ENCODE results near the gene IQSEC3.

The IQSEC3 gene

DNA sequence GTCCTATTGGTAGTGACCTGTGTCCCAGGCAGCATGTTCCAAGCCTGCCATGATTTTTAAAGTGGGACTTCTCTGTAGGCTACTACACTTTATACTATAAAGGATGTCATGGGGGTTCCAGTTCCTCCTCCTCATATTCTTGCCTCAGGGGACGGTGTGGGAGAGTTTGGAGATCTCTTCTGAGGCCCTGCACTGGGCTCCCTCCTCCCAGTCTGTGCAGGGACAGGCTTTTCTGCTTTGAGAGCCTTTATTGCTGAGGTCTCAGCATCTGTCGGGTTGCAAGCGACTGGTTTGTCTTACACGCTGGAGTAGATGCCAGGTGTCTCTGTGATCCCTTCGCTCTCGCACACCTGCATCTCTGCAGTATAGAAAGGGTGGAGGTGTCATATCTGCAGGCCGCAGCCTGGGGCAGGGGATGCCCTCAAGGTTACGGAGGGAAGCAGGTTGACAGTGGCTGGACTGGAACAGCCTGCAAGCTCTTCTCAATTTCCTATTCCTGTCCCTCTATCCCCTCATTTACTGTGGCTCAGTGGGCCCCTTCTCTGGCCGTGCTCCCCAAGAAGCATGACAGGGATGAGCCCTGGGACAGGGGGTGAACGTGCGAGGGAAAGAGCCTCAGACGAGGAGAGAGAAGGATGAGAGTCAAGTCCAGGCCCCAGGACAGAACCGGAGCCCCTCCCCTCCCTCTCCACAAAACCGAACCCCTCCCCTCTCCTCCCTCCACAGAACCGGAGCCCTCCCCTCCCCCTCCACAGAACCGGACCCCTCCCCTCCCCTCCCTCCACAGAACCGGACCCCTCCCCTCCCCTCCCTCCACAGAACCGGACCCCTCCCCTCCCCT lies 96.1 kb downstream of the IQSEC3 start:
- DNase-seq (ENCODE audit: low read depth in 3 of 3, low spot score in 1 of 3): no peak

DNA sequence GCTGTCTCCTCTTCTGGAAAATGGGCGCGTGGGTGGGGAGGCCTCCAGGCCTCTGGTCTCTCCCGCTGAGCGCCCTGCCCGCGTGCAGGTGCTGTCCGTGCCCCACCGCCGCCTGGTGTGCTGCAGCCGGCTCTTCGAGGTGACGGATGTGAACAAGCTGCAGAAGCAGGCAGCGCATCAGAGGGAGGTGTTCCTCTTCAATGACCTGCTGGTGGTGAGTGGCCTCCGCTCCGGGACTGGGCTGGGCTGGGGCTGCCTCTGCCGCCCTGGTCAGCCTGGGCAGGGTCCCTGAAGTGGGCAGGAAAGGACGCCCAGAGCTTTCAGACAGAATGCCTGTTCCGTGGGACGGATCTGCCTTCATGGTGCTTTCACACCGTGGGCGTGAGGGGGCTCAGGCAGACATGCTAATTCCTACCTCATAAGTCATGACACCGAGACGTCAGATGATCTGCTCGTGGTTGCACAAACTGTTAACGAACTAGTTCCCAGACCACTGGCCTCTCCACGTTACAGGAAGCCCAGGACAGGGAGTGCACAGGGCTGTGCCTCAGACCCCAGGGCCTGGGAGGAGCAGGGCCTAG lies 96.9 kb downstream of the IQSEC3 start:
- no peak for DNase-seq (ENCODE audit: low read depth in 3 of 3, low spot score in 1 of 3)

DNA sequence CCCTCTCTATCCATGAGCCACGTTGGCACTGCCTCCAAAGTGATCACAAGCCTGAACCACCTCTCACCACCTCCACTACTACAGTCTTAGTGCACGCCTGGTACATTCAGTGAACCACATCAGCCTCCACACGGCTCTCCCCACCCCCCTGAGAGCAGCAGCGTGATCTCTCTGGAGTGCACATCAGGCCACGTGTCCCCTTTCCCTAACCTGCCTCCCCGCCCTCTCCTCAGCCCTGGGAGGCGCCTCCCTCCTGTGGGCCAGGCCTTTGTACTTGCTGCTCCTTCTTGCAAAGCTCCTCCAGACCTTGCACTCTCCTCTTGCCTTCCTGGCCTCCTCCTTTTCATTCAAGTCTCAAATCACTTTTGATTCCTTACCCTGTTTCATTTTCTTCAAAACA lies 97.6 kb downstream of the IQSEC3 start:
- DNase-seq (ENCODE audit: low read depth in 3 of 3, low spot score in 1 of 3): no peak

DNA sequence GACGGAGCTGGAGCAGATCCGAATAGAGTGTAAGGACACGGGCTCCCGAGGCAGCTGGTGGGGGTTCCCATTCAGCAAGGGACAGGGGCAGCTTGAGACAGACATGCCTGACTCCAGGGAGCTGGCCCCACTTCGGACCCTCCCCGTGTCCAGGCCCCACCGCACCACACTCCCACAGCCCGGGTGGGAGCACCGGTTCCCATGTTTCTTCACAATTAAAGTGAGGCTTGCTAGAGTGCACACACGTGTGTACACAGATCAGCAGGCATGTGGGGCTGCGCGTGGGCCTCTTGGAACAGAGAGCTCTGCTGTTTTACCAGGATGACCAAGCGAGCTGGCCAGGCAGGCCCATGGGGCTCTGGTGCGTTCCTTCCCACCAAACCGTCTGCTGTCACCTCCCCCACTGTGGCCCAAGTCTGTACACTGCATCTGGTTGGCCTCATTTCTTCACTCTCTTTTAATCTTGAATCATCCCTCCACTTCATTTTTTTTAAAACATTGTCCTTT lies 99.3 kb downstream of the IQSEC3 start:
- no peak for DNase-seq (ENCODE audit: low read depth in 3 of 3, low spot score in 1 of 3)

DNA sequence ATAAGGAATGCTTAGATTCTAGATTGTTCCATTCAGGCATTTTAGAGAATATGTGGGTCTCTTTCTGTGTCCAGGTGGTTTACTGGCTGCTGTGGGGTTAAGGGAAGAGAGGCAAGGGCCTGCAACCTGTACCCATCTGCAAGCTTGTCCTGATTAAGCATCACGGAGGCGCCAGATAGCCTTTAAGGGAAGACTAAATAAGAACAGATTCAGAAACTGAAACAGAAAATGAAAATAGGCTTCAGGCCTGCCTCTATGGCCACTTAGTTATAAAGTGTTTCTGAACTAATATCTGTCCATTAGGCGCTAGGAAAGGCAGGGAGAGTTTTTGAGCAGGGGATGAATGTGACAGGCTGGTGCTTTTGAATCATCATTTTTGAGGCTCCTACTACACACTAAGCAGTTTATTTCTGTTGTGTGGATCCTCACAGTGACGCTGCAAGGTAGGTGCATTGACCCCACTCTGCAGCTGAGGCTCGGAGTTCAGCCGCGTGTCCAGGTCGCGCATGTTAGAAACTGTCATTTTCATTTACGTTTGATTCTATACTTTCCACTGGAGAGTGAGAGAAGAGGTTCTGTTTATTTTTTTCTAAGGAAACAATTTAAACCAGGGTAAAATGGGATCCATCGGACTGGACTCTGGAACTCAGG lies 100.0 kb downstream of the IQSEC3 start:
- no peak for DNase-seq (ENCODE audit: low read depth in 3 of 3, low spot score in 1 of 3)

DNA sequence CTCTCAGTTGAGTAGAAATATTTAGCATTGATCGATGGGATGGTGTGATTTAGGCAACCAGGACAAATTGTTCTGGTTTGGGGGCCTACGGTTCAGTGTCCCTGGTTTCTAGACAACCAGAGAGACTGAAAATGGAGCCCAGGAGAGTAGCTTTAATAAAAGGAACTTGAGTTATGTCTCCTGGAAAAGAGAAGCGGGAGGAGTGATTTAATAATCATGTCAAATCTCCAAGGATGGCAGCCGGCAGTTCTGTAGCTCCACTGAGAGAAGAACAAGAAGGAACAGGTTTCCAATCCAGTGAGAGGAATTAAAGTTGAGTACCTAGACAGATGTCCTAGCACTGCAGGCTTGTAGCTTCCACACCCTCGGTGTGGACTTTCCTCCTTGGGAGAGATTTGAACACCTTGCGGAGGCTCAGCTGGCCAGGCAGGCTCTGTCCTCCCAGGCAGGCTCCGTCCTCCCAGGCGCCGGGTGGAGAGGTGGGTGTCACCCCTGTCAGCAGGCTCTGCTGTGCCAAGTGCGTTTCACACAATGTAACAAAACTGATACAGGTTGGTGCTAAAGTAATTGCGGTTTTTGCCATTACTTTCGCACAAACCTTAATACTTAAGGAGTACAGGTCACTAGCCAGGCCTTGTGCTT lies 101.5 kb downstream of the IQSEC3 start:
- DNase-seq (ENCODE audit: low read depth in 3 of 3, low spot score in 1 of 3): no peak

DNA sequence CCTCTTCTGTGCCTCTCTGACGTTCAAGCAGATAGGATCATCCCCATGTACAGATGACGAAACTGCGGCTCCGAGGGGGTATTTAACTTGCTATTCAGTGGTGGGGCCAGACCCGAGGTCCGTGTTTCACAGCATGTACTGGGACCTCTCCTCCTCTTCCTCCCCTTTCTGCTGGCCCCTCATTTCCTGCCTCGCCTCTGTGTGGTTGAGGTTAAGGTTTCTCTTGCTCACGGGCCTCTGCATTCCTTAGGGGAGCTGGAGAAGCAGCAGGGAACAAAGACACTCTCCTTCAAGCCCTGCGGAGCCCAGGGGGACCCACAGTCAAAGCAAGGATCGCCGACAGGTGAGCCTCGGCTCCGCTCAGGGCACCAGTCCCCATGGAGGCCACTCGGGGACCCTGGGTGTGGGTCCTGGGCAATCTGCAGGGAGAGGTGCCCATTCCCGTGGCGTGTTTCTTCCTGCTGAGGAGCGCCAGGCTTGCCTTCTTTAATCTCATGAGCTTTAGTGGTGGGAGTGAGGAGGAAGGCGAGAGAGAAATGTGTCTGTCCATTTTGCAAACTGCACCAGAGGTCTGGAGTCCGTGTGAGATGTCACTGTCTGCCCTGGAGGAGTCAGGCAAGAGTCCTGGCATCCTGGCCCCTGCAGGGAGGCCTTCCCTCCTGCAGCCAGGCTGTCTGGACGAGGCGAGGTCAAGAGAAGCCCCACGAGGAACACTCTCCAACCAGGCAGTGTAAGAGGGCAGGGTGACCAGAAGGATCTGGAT lies 102.4 kb downstream of the IQSEC3 start:
- no peak for DNase-seq (ENCODE audit: low read depth in 3 of 3, low spot score in 1 of 3)

DNA sequence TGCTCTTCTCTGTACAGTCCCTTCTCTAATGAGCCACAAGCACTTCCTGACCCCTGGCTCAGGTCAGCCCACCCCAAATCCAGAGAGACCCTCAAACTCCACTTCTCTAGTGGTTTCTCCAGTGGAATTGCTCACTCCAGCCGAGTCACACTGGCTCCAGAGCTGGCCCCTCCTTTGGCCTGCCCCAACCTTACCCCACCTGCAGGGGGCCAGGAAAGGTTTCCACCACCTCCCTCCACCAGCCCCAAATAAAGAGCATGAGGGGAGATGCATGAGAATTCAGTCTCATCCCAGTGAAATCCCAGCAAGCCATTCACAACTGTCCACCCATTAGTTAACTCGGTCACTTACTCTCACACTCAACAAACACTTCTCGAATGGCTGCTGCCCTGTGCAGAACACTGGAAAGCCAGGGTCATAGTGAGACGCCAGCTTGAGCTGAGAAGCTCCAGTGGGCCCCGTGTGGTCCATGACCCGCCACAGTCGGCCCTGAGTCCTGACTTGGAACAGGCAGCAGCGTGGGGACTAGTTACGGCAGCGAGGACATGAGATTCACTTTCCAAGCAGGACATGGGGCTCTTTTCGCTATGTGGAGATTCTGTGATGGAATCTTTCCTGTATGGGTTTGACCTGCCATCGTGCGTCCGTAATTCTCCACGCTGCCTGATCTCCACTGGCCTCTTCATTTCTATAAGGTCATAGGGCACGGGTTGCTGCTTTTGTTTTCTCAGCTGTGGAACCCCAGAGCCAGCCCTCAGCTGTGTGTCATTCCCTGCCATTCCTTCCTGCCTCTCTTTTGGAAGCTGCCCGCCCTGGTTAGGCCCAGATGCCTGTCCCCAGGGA lies 103.2 kb downstream of the IQSEC3 start:
- no peak for DNase-seq (ENCODE audit: low read depth in 3 of 3, low spot score in 1 of 3)

DNA sequence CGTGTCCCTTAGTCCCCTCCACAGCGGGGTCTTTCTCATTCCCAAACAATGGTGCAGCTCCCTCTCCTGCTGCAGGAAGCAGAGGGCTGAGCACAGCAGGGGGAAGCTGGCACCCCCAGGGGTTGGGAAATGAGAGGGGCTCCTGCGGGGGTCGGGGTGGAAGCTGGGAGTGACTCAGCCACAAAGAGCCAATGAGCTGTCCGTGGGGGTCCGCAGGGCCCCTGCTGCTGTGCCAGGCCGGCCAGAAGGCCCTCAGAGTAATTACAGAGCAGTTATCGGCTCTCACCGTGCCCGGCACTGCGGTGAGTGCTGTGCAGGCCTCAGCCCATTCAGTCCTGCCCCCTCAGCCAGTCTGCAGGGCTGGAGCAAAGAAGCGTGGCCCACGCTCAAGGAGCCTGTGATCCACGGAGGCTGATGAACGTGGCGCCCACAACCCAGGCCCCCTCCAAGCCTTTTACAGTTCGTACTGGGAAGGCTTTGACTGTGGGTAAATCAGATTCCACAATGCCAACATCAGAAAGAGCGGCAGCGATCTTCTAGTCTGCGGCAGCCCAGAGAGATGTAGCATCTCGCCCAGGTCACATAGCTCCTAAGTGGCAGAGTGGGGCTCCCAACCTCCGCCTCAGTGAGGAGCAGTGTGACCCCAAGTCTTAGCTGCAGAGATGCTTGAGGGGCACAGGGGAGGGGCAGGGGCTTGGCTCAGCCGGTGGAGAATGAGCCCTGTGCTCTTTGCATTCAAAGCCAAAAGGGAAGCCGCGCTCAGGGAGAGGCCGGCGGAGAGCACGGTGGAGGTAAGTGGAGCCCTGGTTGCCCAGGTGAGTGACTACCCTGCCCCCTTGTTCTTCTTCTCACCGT lies 104.0 kb downstream of the IQSEC3 start:
- DNase-seq (ENCODE audit: low read depth in 3 of 3, low spot score in 1 of 3): no peak

DNA sequence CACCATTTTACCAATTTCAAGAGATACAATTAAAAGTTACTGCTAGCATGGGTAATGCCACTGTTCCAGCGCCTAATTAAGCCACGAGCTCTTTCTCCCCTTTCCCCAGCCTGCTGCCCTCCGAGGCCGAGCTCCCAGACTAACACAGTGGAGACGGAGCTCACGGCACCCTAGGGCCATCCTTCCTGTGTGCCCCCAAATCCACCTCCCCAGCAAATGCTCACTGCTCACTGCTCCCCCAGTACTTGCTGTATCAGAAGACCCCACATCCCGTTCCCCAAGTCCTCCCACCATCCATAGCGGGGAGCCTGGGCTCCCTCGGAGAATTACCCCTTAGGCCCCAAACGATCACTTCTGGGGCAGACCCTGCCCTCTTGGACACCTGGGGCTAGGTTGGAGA lies 104.7 kb downstream of the IQSEC3 start:
- no peak for DNase-seq (ENCODE audit: low read depth in 3 of 3, low spot score in 1 of 3)

DNA sequence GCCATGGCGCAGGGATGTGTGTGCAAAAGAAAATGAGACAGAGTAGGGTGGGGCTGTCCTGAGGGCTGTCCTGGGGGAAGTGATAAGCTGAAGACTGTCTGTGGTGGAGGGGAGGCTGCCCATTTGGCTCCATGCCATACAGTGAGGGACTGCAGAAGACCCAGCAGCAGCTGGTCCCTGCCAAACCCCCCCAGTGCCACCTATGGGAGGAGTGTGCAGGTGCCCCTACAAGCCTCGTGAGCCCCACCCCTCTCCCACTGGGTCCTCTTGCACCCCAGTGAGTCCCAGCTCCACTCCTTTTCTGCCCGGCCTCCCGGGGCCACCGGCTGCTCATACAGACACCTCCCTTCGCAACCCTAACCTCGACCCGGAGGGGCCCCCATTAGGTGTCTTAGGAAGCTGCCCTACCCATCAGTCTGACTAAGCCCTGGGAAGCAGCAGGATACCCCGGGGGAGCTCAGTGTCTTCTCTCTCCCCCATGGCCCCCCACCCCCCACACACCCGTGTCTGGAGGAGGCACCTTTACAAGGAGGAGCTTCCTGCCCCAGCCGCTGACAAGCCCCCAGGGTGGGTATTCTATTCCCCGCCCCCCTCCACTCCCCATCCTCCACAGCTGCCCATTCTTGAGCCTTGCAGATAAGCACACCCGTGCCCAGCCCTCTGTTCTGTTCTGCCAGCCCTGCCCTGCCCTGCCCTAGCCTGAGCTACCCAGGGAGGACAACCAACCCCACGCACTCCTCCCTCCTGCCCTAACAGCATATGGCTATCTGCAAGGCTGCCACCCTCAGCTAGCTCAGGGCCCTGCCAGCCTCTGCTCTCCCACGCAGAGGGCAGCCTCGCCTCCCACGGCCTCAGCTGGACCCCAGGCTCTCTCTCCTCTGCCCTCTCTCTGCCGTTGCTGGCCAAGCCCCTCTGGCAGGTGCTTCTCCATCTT lies 105.4 kb downstream of the IQSEC3 start:
- no peak for DNase-seq (ENCODE audit: low read depth in 3 of 3, low spot score in 1 of 3)

DNA sequence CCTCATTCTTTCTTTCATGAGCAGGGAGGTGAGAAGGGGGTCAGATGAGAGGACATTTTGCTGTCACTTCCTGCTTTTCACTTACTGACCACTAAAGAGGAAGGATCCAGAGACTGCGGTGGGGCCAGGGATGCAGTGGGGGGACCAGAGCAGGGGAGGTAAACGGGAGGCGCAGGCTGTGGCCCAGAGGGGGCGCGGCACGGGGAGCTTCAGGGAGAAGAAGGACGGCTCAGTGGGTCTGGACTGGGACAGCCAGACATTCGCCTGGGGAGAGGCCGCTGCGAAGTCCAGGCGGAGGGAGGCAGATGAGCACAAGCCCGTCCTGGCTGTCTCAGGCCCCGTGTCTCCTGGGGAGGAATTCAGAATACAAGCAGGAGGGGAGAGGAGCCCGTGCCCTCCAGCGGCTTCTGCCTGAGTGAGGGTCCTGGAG lies 106.2 kb downstream of the IQSEC3 start:
- no peak for DNase-seq (ENCODE audit: low read depth in 3 of 3, low spot score in 1 of 3)

DNA sequence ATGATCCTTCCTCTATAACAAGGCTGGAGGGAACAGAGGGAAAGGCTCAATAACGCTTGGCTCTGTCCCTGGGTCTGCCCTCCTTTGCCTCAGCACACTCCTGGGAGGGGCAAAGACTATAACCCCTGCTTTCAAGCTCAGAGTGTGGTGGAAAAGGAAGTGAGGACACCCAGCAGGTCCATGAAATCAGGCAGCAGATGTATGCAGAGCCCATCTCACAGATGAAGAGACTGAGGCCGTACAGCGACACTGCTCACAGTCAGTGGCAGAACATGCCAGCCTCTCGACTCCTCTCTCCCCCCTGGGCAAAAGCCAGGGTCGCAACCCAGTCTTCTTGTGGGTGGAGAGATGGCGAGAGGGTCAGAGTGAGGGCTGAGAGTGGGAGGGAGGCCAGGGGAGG lies 107.6 kb downstream of the IQSEC3 start:
- no peak for DNase-seq (ENCODE audit: low read depth in 3 of 3, low spot score in 1 of 3)

DNA sequence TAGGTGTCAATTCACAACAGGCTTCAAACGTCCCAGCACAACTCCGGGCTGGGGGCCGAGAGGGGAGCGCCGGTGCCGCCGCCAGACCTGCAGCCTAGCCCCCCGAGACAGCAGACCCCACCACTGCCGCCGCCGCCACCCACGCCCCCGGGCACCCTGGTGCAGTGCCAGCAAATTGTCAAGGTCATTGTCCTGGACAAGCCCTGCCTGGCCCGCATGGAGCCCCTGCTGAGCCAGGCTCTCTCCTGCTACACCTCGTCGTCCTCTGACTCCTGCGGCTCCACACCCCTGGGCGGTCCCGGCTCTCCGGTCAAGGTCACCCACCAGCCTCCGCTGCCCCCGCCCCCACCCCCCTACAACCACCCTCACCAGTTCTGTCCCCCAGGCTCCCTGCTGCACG lies 108.0 kb downstream of the IQSEC3 start:
- DNase-seq (ENCODE audit: low read depth in 3 of 3, low spot score in 1 of 3): no peak

DNA sequence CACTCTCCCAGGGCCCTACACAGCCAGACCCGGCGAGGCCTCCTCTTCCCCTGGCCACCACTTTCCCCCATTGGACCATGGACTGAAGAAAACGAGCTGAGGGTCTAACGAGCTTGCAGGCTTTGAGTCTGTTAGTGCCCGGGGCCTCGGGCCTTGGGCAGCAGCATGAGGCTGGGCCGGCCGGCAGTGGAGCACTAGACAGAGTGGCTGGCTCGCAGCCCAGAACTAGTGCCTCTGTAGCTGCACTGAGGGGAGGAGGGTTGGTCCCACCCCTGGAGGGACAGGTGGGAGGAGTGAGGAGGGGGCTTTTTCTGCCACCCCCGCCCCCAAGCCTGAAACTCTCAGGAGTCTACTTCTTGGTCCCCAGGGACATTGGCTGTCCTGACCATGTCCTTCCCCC lies 108.7 kb downstream of the IQSEC3 start:
- DNase-seq (ENCODE audit: low read depth in 3 of 3, low spot score in 1 of 3): no peak

DNA sequence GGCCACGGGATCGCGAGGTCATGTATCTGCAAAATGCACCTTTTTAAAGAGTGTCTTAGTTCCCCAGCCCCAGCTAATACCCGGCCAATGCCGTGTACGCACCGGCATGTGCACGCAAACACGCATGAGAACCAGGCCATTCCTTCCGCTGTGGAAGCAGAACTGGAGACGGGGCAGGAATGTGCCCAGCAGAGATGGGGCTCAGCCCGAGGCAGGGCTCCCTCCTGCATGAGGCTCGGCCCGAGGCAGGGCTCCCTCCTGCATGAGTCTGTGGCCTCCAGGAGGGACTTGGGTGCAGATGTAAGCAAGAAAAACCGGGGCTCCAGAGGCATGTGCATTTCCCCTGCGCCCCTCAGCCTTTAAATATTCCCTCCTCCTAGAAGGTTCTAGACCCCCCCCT lies 109.2 kb downstream of the IQSEC3 start:
- no peak for DNase-seq (ENCODE audit: low read depth in 3 of 3, low spot score in 1 of 3)

DNA sequence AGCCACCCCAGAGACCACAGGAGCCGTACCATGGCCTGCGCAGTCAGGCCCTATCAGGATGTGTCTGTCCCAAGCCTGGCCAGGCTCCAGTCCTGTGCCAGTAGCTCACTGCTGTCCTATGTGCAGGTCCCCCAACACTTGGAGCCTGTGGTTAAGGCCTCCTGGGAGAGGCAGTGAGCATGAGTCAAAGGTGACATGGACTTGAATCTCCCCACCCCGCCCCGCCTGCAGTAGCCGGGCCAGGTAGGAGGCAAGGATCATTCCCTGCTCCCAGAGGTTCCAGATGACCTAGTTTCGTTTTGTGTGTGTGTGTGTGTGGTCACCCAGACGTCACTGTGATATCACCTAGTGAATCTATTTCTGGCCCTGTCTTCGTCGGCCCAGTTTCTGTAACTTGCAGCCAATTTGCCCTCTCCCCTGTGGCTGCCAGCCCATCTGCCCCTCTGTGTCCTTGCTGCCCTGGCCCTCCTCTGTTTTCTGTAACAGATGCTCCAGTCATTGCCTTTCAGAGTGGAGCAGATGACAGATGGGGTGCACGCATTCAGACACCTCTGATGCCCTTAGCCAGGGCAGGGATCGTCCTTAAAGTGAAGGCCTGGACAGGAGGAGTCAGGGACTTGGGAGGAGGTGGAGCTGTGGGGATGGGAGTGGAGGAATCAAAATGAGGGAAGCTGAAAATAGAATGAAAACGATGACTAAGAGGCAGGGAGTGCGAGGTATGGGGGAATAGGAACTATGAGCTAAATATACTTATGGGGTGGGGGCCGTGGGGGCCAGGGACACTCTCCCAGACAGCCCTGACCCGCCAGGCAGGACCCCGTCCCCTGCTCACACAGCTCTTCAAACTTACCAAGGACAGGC lies 110.0 kb downstream of the IQSEC3 start:
- no peak for DNase-seq (ENCODE audit: low read depth in 3 of 3, low spot score in 1 of 3)

Data from stimulated activated CD4-positive, alpha-beta T cell treated with anti-CD3 and anti-CD28 coated beads, TNF-alpha, amount 100 ng/mL, for 1 hour (primary cell).